ENCODE data around the gene XYLT1.

The XYLT1 gene

GRCh38 chr16:17193566-17194100 lies 277.1 kb downstream of the XYLT1 start:
- no peak for ATAC-seq
- no peak for TF ChIP-seq TSHZ2 (CRISPR knock-in tag; IDR thresholded peaks at IDR 0.05)
- no peak for TF ChIP-seq CREB5 (CRISPR knock-in tag; IDR thresholded peaks at IDR 0.05; ENCODE audit: low read depth)
- TF ChIP-seq POU6F1 (CRISPR knock-in tag; IDR thresholded peaks at IDR 0.05; ENCODE audit: borderline replicate concordance, low read depth) = no peak
- TF ChIP-seq ZNF565 (CRISPR knock-in tag; conservative IDR thresholded peaks at IDR 0.05; ENCODE audit: low read depth) = no peak
- TF ChIP-seq TCF4 (CRISPR knock-in tag; IDR thresholded peaks at IDR 0.05; ENCODE audit: borderline replicate concordance) = no peak
- no peak for TF ChIP-seq ZFP3 (CRISPR knock-in tag; IDR thresholded peaks at IDR 0.05)
- TF ChIP-seq CSDC2 (CRISPR knock-in tag; IDR thresholded peaks at IDR 0.05) = no peak
- TF ChIP-seq BACH2 (CRISPR knock-in tag; IDR thresholded peaks at IDR 0.05; ENCODE audit: borderline replicate concordance) = no peak
- TF ChIP-seq OSR1 (CRISPR knock-in tag; IDR thresholded peaks at IDR 0.05) = no peak
- no peak for TF ChIP-seq ZNF70 (CRISPR knock-in tag; IDR thresholded peaks at IDR 0.05)

- TF ChIP-seq TSHZ2 (CRISPR knock-in tag; IDR thresholded peaks at IDR 0.05) (no peak), OSR1 (CRISPR knock-in tag; IDR thresholded peaks at IDR 0.05) (no peak), RARB (CRISPR knock-in tag; IDR thresholded peaks at IDR 0.05) (no peak), ZFP3 (CRISPR knock-in tag; IDR thresholded peaks at IDR 0.05) (no peak), CSDC2 (CRISPR knock-in tag; IDR thresholded peaks at IDR 0.05) (no peak), ESRRG (CRISPR knock-in tag; IDR thresholded peaks at IDR 0.05) (no peak), TOX (CRISPR knock-in tag; IDR thresholded peaks at IDR 0.05; ENCODE audit: borderline replicate concordance) (no peak), BACH2 (CRISPR knock-in tag; IDR thresholded peaks at IDR 0.05; ENCODE audit: borderline replicate concordance) (no peak), ARNTL (CRISPR knock-in tag; IDR thresholded peaks at IDR 0.05; ENCODE audit: borderline replicate concordance, low read depth) (no peak), CSRNP3 (CRISPR knock-in tag; IDR thresholded peaks at IDR 0.05) (no peak), PPARA (CRISPR knock-in tag; IDR thresholded peaks at IDR 0.05; ENCODE audit: borderline replicate concordance) (no peak), GLIS3 (CRISPR knock-in tag; IDR thresholded peaks at IDR 0.05) (no peak), TCF4 (CRISPR knock-in tag; IDR thresholded peaks at IDR 0.05; ENCODE audit: borderline replicate concordance) (no peak), ZFP30 (CRISPR knock-in tag; IDR thresholded peaks at IDR 0.05) (no peak), ZNF8 (CRISPR knock-in tag; IDR thresholded peaks at IDR 0.05) (no peak), ZNF565 (CRISPR knock-in tag; conservative IDR thresholded peaks at IDR 0.05; ENCODE audit: low read depth) (no peak), CREB5 (CRISPR knock-in tag; IDR thresholded peaks at IDR 0.05; ENCODE audit: low read depth) (no peak), PATZ1 (CRISPR knock-in tag; IDR thresholded peaks at IDR 0.05; ENCODE audit: borderline replicate concordance) (no peak), ISL1 (CRISPR knock-in tag; IDR thresholded peaks at IDR 0.05) (no peak)
- ATAC-seq = no peak
Observed at GRCh38 chr16:17184026-17184425, 286.7 kb downstream of the XYLT1 start.
